Omental fat pad (tissue), 4 donors: ENCODE results near the gene MBD6. TPM values are rescaled to one million over a fixed set of nuclear protein-coding genes. Genes with fewer than 3 reads are reported as not detected.

Source experiments
- ATAC-seq: fragments of 150-250 bp; one replicate; pipeline ENCODE4 v1.9.1; 2016; ENCODE audit warnings: mild to moderate bottlenecking, moderate library complexity; ENCODE audit not compliant: low FRiP score
- DNase-seq: peaks from one replicate; pipeline ENCODE4 v3.0.0-alpha.2; 2019; ENCODE audit warnings: low spot score
- CTCF ChIP-seq, 3 donors: fragments of 450-650 bp; IDR thresholded peaks; one replicate each; pipeline ENCODE4 v1.5.1; 2016 to 2017; ENCODE audit warnings: antibody characterized with exemption in 3 of 3, mild to moderate bottlenecking in 3 of 3, moderate library complexity in 2 of 3
- small RNA-seq: library from RNA; depleted of rRNA; stranded (forward); fragments of <200 nt; gene quantifications from one replicate; pipeline ENCODE3, GENCODE V24; 2016
- total RNA-seq, 4 donors: library from RNA; depleted of rRNA; stranded (reverse); fragments of >200 nt; gene quantifications; one replicate each; pipeline ENCODE4 v1.1.0, GENCODE V29; 2016

MBD6 gene
- total RNA-seq, 4 donors from 2014 or later: 11.8 to 40.2 (median 15.2) TPM

- TF ChIP-seq CTCF (IDR thresholded peaks at IDR 0.05): no peak
- ATAC-seq (no peak), DNase-seq (no peak)
These were observed 49.5 kb downstream of the MBD6 start for GRCh38 chr12:57571926-57572762.

GRCh38 chr12:57574795-57575194 is 52.2 kb downstream of the MBD6 start:
- no peak for TF ChIP-seq CTCF (IDR thresholded peaks at IDR 0.05)
- ATAC-seq (no peak), DNase-seq (no peak)

GRCh38 chr12:57575771-57576612 is 53.4 kb downstream of the MBD6 start:
- DNase-seq (no peak), ATAC-seq (no peak)
- no peak for TF ChIP-seq CTCF (IDR thresholded peaks at IDR 0.05)

GRCh38 chr12:57576613-57577160 is 54.1 kb downstream of the MBD6 start:
- no peak for TF ChIP-seq CTCF (IDR thresholded peaks at IDR 0.05)
- ATAC-seq (no peak), DNase-seq (no peak)

GRCh38 chr12:57577981-57578758 is 55.5 kb downstream of the MBD6 start:
- no peak for DNase-seq
- no peak for ATAC-seq
- no peak for TF ChIP-seq CTCF (IDR thresholded peaks at IDR 0.05)

GRCh38 chr12:57579011-57579410 is 56.4 kb downstream of the MBD6 start:
- ATAC-seq (no peak), DNase-seq (no peak)
- TF ChIP-seq CTCF (IDR thresholded peaks at IDR 0.05): no peak

Small RNA genes within 50 kb of the gene (small RNA-seq; reads per million reads assigned to genes)
- gene MIR616: not detected

Other genes starting within 250 kb of the MBD6 start
- gene R3HDM2, start 91.8 kb upstream of the MBD6 start, total RNA-seq: 10 to 100 TPM; 24.2 to 47.3 (median 26.7) TPM
- gene INHBC, start 88.0 kb upstream of the MBD6 start, total RNA-seq: not detected
- gene INHBE, start 67.5 kb upstream of the MBD6 start, total RNA-seq: under 1 TPM in 1 of 4 donors, not detected in 3; 0.25 TPM
- under 1 TPM in 3 of 4 donors, not detected in 1; 0.09 to 0.60 (median 0.19) TPM for gene GLI1, start 63.0 kb upstream of the MBD6 start, total RNA-seq
- gene ARHGAP9, start 43.0 kb upstream of the MBD6 start, total RNA-seq: 10 to 100 TPM; 13.8 to 85.6 (median 29.8) TPM
- 100 to 1,000 TPM in 1 of 4 donors, 10 to 100 TPM in 3; 53.5 to 108 (median 58.4) TPM for gene MARS1, start 34.8 kb upstream of the MBD6 start, total RNA-seq
- gene DDIT3, start 2.3 kb upstream of the MBD6 start, total RNA-seq: 10 to 100 TPM; 31.5 to 66.6 (median 35.5) TPM
- 100 to 1,000 TPM in 3 of 4 donors, 10 to 100 TPM in 1; 96.0 to 134 (median 123) TPM for gene DCTN2, start 24.4 kb downstream of the MBD6 start, total RNA-seq
- under 1 TPM in 2 of 4 donors, not detected in 2; 0.09 to 0.13 TPM for gene KIF5A, start 27.2 kb downstream of the MBD6 start, total RNA-seq
- gene PIP4K2C, start 68.4 kb downstream of the MBD6 start, total RNA-seq: 10 to 100 TPM; 16.9 to 21.3 (median 17.6) TPM
- gene DTX3, start 82.0 kb downstream of the MBD6 start, total RNA-seq: 10 to 100 TPM in 3 of 4 donors, 1 to 10 TPM in 1; 8.0 to 21.7 (median 13.3) TPM
- 10 to 100 TPM; 14.7 to 28.8 (median 20.0) TPM for gene ARHGEF25, start 88.6 kb downstream of the MBD6 start, total RNA-seq
- gene B4GALNT1, start 110.4 kb downstream of the MBD6 start, total RNA-seq: 1 to 10 TPM in 2 of 4 donors, under 1 TPM in 2; 0.36 to 3.0 (median 1.0) TPM
- gene OS9, start 171.3 kb downstream of the MBD6 start, total RNA-seq: 100 to 1,000 TPM; 259 to 325 (median 286) TPM
- 1 to 10 TPM; 1.2 to 7.1 (median 1.9) TPM for gene AGAP2, start 215.9 kb downstream of the MBD6 start, total RNA-seq
- gene TSPAN31, start 222.2 kb downstream of the MBD6 start, total RNA-seq: 10 to 100 TPM; 41.8 to 70.7 (median 65.7) TPM
- gene CDK4, start 229.5 kb downstream of the MBD6 start, total RNA-seq: 10 to 100 TPM; 81.9 to 96.2 (median 89.0) TPM
- 1 to 10 TPM; 2.4 to 8.7 (median 5.1) TPM for gene MARCHF9, start 232.3 kb downstream of the MBD6 start, total RNA-seq
- gene CYP27B1, start 244.3 kb downstream of the MBD6 start, total RNA-seq: 1 to 10 TPM in 2 of 4 donors, under 1 TPM in 1, not detected in 1; 0.19 to 5.6 (median 2.8) TPM
- gene METTL1, start 249.3 kb downstream of the MBD6 start, total RNA-seq: 10 to 100 TPM; 11.2 to 39.3 (median 15.2) TPM
- 10 to 100 TPM in 1 of 4 donors, 1 to 10 TPM in 3; 6.1 to 10.9 (median 9.3) TPM for gene EEF1AKMT3, start 249.8 kb downstream of the MBD6 start, total RNA-seq